CD4-positive, alpha-beta T cell (primary cell): ENCODE data around the gene DIPK1B. TPM values are rescaled to one million over a fixed set of nuclear protein-coding genes. Genes with fewer than 3 reads are reported as not detected.

Source experiments
- ATAC-seq: fragments of 200-7000 bp; cut with Tn5 transposase; one replicate; pipeline ENCODE4 v1.10.0; 2022; ENCODE audit warnings: mild to moderate bottlenecking; ENCODE audit not compliant: poor library complexity
- CTCF ChIA-PET: fragments of 350-600 bp; sonication (Branson Sonifier 250); formaldehyde crosslinking; loops from one replicate; lab custom pipeline; 2021; ENCODE audit warnings: antibody characterized with exemption, inconsistent platforms; lab: Charles Lee
- POLR2A ChIA-PET: fragments of 350-600 bp; sonication (Branson Sonifier 250); formaldehyde crosslinking; loops from one replicate; lab custom pipeline; 2021; ENCODE audit warnings: antibody characterized with exemption, inconsistent platforms; lab: Charles Lee
- DNase-seq, 14 experiments: peaks; one replicate each; pipeline ENCODE4 v3.0.0-alpha.2; 2013 to 2020; ENCODE audit warnings: mixed read lengths in 2 of 14
- H3K27ac ChIP-seq, 2 donors: one replicate each; pipeline versions ENCODE4 v1.5.1 to v1.7.0; 2013; ENCODE audit warnings: low read length in 2 of 2, low read depth in 1 of 2, mild to moderate bottlenecking in 1 of 2
- H3K27me3 ChIP-seq, 2 experiments: 1 replicate in 1 of 2; 2 replicates in 1 of 2; pipeline versions ENCODE4 v1.6.1 to v1.7.0; 2013; ENCODE audit warnings: low read length in 2 of 2, control low read depth in 1 of 2, mild to moderate bottlenecking in 1 of 2, moderate library complexity in 1 of 2; ENCODE audit not compliant: insufficient read depth in 2 of 2, control insufficient read depth in 1 of 2
- H3K36me3 ChIP-seq: one replicate; pipeline ENCODE4 v1.6.1; 2013; ENCODE audit warnings: low read length, control low read depth; ENCODE audit not compliant: insufficient read depth
- H3K4me1 ChIP-seq: one replicate; pipeline ENCODE4 v1.6.1; 2013; ENCODE audit warnings: low read length, control low read depth; ENCODE audit not compliant: insufficient read depth
- H3K4me3 ChIP-seq: one replicate; pipeline ENCODE4 v1.5.1; 2013; ENCODE audit warnings: mild to moderate bottlenecking, low read length, moderate library complexity
- H3K9me3 ChIP-seq, 2 experiments: 1 replicate in 1 of 2; 2 replicates in 1 of 2; pipeline versions ENCODE4 v1.6.1 to v1.7.0; 2013; ENCODE audit warnings: low read length in 2 of 2, mild to moderate bottlenecking in 2 of 2, control low read depth in 1 of 2, moderate library complexity in 1 of 2; ENCODE audit not compliant: control insufficient read depth in 1 of 2, insufficient read depth in 1 of 2
- H3K27ac Mint-ChIP-seq: one replicate; pipeline ENCODE4 v1.8.0; 2020; ENCODE audit warnings: mixed read lengths
- H3K27me3 Mint-ChIP-seq: one replicate; pipeline ENCODE4 v1.8.0; 2021; ENCODE audit warnings: mixed read lengths
- H3K36me3 Mint-ChIP-seq: one replicate; pipeline ENCODE4 v1.8.0; 2021; ENCODE audit warnings: low read depth, mixed read lengths
- H3K4me1 Mint-ChIP-seq: one replicate; pipeline ENCODE4 v1.8.0; 2021; ENCODE audit warnings: low read depth, mixed read lengths
- H3K4me3 Mint-ChIP-seq: one replicate; pipeline ENCODE4 v1.8.0; 2020; ENCODE audit warnings: mild to moderate bottlenecking, mixed read lengths
- H3K9me3 Mint-ChIP-seq: one replicate; pipeline ENCODE4 v1.8.0; 2020; ENCODE audit warnings: mixed read lengths
- intact Hi-C, 2 experiments: fragments of 100-400 bp; cut with DNase I in 1 of 2; cut with micrococcal nuclease in 1 of 2; formaldehyde crosslinking; loops; one replicate each; pipeline versions ENCODE4 v1.15.1 to v1.9.0; 2023 to 2025; cut with DNase I, micrococcal nuclease
- total RNA-seq, 174 experiments: library from RNA in 2 of 174; stranded (reverse) in 2 of 174; gene quantifications; one replicate each; pipeline ENCODE4 v1.2.3 and lab custom pipeline; 2021 to 2026
- TF ChIP-seq, protein P1 (sequence below): fragments of 200-600 bp; IDR thresholded peaks from one replicate; pipeline ENCODE4 v1.8.0; 2022; ENCODE audit warnings: antibody characterized with exemption, mild to moderate bottlenecking

The DIPK1B gene
- total RNA-seq, 2 experiments from 2014 or later, result 0.11 TPM; not detected in 1

DNA sequence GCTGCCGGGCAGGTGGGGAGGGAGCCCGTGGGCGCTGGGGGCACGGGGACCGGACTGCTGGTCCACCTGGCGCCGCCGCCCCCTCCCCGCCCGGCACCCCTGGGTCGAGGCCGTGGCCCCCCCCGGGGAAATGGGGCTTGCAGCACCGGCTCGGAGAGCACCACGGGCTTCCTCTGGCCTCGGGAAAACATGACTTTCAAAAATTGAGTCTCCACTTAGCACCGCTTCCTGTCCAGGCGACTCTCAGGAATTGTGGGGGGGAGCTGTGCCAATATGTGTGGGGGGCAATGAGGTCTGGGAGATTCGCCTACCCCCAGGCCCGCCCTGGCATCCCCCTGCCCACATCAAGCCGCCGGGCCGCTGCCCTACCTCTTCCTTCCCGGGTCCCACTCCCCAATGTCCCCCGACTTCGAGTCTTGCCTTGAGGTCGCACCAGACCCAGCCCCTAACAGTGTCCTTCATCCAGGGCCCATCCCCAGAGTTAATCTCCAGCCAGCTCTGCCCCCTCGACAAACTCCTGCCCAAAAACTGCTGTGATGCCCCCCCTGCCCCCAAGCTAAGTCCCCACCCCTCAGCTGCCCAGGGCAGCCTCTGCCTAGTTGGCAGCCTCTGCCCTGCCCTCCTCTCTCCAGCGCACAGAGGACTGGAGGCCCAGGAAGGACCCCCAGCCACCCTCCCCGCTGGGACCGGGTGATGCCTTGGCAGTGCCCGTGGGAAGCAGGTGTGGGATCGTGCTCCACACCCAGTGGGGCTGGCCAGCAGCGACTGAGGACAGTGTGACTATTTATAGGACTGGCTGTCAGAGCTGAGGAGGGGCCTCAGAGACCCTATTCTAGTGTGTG, 45.8 kb upstream of the DIPK1B start:
- no peak overlapping the region for H3K27ac ChIP-seq
- Mint-ChIP-seq H3K27ac (no peak overlapping the region), H3K4me1 (no peaks in the 10 kb centered on the region), H3K9me3 (no peaks in the 10 kb centered on the region), H3K36me3 (no peaks in the 10 kb centered on the region), H3K27me3 (peaks cover 24% of the 10 kb centered on the region), H3K4me3 (peak overlapping the region; percentile 20)
- no peak overlapping the region for H3K4me3 ChIP-seq
- TF ChIP-seq, protein P1, sequence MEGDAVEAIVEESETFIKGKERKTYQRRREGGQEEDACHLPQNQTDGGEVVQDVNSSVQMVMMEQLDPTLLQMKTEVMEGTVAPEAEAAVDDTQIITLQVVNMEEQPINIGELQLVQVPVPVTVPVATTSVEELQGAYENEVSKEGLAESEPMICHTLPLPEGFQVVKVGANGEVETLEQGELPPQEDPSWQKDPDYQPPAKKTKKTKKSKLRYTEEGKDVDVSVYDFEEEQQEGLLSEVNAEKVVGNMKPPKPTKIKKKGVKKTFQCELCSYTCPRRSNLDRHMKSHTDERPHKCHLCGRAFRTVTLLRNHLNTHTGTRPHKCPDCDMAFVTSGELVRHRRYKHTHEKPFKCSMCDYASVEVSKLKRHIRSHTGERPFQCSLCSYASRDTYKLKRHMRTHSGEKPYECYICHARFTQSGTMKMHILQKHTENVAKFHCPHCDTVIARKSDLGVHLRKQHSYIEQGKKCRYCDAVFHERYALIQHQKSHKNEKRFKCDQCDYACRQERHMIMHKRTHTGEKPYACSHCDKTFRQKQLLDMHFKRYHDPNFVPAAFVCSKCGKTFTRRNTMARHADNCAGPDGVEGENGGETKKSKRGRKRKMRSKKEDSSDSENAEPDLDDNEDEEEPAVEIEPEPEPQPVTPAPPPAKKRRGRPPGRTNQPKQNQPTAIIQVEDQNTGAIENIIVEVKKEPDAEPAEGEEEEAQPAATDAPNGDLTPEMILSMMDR, result no peak
- CTCF ChIA-PET, result interaction anchor here (0.5 kb wide), 1 partner anchor 343 kb away, joined by 3 read pairs; no protein-coding TSS in a partner anchor
- POLR2A ChIA-PET, result interaction anchor here (0.5 to 1.4 kb wide), 3 partner anchors 183 to 1197 kb away, joined by 3 read pairs; no protein-coding TSS in a partner anchor
- no peak for ATAC-seq
- intact Hi-C loops, result no loop called here
- H3K9me3 ChIP-seq, result peaks cover 0 to 21% of the 10 kb centered on the region in 2 experiments
- no peaks in the 10 kb centered on the region for H3K36me3 ChIP-seq
- no peak for DNase-seq
- H3K4me1 ChIP-seq, result peaks cover 11% of the 10 kb centered on the region
- H3K27me3 ChIP-seq, result peaks cover 33 to 45% of the 10 kb centered on the region in 2 experiments

DNA sequence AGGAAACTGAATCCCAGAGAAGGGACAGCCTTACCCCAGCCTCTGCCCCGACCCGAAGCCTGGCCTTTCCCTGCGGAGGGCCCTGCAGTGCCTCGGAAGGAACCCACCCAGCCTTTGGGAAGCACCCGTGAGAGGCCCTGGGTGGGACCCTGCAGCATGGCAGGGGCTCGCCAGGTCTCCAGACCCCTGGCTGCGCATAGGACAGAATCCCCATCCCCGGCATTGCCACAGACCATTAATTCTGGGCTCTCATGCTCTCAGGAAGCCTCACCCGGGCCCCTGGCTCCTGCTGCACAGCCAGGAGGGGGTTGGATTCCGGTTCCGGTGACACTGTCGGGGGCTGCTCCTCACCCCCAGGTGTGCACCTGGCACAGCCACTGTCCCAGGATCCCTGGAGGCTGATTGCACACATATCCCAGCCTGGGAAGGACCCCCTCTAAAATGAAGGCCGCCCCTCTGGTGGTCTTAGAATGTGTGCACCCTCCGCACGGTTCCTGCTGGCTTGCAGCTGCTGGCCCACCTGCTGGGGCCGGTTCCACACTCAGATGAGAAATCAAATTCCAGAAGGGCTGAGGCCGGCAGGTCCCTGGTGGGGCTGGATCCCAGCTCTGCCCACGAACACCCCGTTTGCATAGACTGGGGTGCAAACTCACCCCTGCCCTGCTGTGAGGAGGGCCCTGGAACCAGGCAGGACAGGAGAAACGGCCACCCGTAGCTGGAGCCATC, 45.0 kb upstream of the DIPK1B start:
- Histone ChIP-seq H3K27ac (no peak overlapping the region), H3K9me3 (peaks cover 0 to 21% of the 10 kb centered on the region in 2 experiments), H3K4me3 (no peak overlapping the region), H3K36me3 (no peaks in the 10 kb centered on the region), H3K4me1 (peaks cover 15% of the 10 kb centered on the region), H3K27me3 (peaks cover 29 to 40% of the 10 kb centered on the region in 2 experiments)
- DNase-seq (no peak), ATAC-seq (no peak)
- H3K27ac Mint-ChIP-seq, result no peak overlapping the region
- intact Hi-C loops, result no loop called here
- ChIA-PET POLR2A (interaction anchor here (0.5 to 1.4 kb wide), 3 partner anchors 63 to 1196 kb away, joined by 3 to 4 read pairs (median 3); no protein-coding TSS in a partner anchor), CTCF (no interaction called here)
- peaks cover 24% of the 10 kb centered on the region for H3K27me3 Mint-ChIP-seq
- H3K4me1 Mint-ChIP-seq, result no peaks in the 10 kb centered on the region
- TF ChIP-seq, protein P1, result no peak
- H3K9me3 Mint-ChIP-seq, result no peaks in the 10 kb centered on the region
- no peak overlapping the region for H3K4me3 Mint-ChIP-seq
- no peaks in the 10 kb centered on the region for H3K36me3 Mint-ChIP-seq

DNA sequence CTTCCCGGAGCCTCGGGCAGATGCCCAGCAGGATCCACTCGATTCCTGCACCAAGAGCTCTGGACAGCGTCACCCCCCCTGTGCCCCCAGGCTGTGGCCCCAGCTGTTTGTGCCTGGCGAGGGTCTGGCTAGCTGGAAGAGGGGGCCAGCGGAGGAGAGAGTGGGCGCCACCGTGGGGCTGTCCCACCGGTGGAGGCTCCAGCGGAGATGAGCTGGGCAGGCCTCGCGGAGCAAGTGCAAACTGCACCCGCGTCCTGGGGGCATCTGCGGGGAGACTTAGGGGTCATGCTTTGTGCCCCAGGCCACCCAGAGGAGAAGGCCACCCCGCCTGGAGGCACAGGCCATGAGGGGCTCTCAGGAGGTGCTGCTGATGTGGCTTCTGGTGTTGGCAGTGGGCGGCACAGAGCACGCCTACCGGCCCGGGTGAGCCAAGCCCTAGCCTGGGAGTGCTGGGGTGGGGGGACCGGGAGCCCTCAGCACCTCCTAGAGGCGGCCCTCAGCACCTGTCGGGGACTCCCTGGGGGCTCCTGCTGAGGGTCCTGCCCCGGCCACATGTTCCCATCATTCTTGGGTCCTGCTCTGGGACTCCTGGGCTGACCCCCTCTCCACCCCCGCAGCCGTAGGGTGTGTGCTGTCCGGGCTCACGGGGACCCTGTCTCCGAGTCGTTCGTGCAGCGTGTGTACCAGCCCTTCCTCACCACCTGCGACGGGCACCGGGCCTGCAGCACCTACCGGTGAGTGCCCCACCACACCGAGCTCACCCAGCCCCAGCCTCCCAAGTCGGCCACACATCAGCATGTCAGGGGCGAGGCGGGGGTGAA, 44.2 kb upstream of the DIPK1B start:
- Mint-ChIP-seq H3K4me1 (no peaks in the 10 kb centered on the region), H3K9me3 (no peaks in the 10 kb centered on the region), H3K4me3 (no peak overlapping the region), H3K27me3 (peaks cover 22% of the 10 kb centered on the region), H3K36me3 (no peaks in the 10 kb centered on the region), H3K27ac (no peak overlapping the region)
- Histone ChIP-seq H3K27ac (no peak overlapping the region), H3K27me3 (peaks cover 26 to 35% of the 10 kb centered on the region in 2 experiments), H3K4me3 (no peak overlapping the region), H3K4me1 (peaks cover 15% of the 10 kb centered on the region), H3K36me3 (no peaks in the 10 kb centered on the region), H3K9me3 (peaks cover 0 to 21% of the 10 kb centered on the region in 2 experiments)
- CTCF ChIA-PET, result no interaction called here
- POLR2A ChIA-PET, result interaction anchor here (0.6 to 1.4 kb wide), 2 partner anchors 62 to 184 kb away, joined by 3 to 4 read pairs; no protein-coding TSS in a partner anchor
- ATAC-seq, result no peak
- no peak for DNase-seq
- TF ChIP-seq, protein P1, result no peak
- intact Hi-C loops, result no loop called here
